ENCODE data around the gene COX4I1. TPM values are rescaled to one million over a fixed set of nuclear protein-coding genes. Genes with fewer than 3 reads are reported as not detected.

COX4I1 gene
- 568 TPM for polyA plus RNA-seq (2013, experiment 1 of 4)
- 574 TPM for polyA plus RNA-seq (2013, experiment 2 of 4)
- polyA plus RNA-seq (2013, experiment 3 of 4) = 531 TPM
- 582 TPM for polyA plus RNA-seq (2013, experiment 4 of 4)

DNA sequence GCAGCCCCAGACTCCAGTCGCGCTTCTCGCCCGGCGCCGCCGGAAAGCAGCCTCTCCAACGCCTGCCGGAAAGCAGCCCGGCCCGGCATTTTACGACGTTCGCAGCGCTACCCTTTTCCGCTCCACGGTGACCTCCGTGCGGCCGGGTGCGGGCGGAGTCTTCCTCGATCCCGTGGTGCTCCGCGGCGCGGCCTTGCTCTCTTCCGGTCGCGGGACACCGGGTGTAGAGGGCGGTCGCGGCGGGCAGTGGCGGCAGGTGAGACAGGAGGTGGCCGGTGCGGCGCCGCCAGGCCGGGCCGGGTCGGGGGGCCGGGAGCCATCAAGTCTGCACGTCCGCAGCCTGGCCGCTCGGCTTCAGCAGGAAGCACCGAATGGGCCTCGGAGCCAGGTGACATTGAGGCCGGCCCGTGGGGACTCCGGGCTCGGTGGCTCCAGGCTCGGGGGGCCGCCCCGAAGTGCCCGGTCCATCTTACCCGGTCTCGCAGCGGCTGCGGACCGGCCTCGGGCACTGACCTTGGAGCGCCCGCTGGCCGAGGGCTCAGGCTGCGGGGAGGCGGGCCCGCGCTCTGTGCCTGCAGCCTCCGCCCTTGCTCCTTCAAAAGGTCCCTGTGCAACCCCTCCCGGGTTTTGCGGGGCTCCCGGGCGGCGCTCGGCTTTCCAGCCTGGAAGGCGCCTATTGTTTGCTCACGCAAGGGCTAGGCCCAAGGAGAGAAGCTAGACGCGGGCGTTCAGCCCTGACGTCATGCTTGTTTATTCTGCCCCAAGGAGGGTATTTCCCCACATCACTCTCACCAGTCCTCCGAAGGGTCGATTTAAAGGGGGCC is at the start of gene COX4I1, which contains the start of gene EMC8:
TSS of gene COX4I1 (plus strand) at position 199 of the 824 bp plus-strand sequence. CDS start 1,511 bp downstream, outside the sequence.
TSS of gene EMC8 (minus strand) at position 48 of the 824 bp plus-strand sequence. CDS start 249 bp downstream, outside the sequence.
- Histone ChIP-seq H3K27ac (ENCODE audit: insufficient read depth, low read depth, low read length, poor library complexity, severe bottlenecking) (peak within 1 kb of the TSS; percentile 30), H3K9me3 (ENCODE audit: control insufficient read depth, low read length) (no peaks in the 10 kb centered on the region), H3K4me3 (ENCODE audit: insufficient read depth, low read depth, low read length) (peak within 1 kb of the TSS; percentile 100), H3K27me3 (ENCODE audit: control insufficient read depth, insufficient read depth, low read length, poor library complexity, severe bottlenecking) (no peaks in the 10 kb centered on the region), H3K4me1 (ENCODE audit: control insufficient read depth, insufficient read depth, low read length) (peaks cover 10% of the 10 kb centered on the region), H3K36me3 (ENCODE audit: control insufficient read depth, insufficient read depth, low read length) (peaks cover 35% of the 10 kb centered on the region)
- 0% methylated on average over 86 to 87 of the region's 87 CpGs for WGBS, 2 experiments

DNA sequence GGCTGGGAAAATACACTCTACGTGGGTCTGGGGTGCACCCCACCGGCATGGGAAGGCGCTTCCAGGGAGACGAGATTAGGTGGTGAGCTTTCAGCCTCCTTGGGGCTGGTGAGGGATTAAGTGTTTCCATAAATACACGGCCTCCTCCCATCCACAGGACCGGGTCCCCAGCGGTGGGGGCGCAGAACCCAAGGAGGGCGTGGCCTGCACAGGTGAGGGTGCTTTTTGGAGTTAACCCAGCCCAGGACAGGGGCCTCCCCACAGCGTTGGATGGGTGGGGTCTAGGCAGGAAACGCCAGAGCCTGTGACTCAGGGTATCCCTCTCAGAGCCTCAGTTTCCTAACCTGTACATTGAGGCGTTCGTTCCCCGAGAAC is 49.7 kb upstream of the COX4I1 start:
- WGBS, 2 experiments = 28 to 36% methylated on average over 14 of the region's 14 CpGs
- Histone ChIP-seq H3K27ac (ENCODE audit: insufficient read depth, low read depth, low read length, poor library complexity, severe bottlenecking) (no peak overlapping the region), H3K4me3 (ENCODE audit: insufficient read depth, low read depth, low read length) (peak overlapping the region; percentile 37), H3K9me3 (ENCODE audit: control insufficient read depth, low read length) (no peaks in the 10 kb centered on the region), H3K4me1 (ENCODE audit: control insufficient read depth, insufficient read depth, low read length) (peaks cover 31% of the 10 kb centered on the region), H3K27me3 (ENCODE audit: control insufficient read depth, insufficient read depth, low read length, poor library complexity, severe bottlenecking) (peaks cover 47% of the 10 kb centered on the region), H3K36me3 (ENCODE audit: control insufficient read depth, insufficient read depth, low read length) (no peaks in the 10 kb centered on the region)

DNA sequence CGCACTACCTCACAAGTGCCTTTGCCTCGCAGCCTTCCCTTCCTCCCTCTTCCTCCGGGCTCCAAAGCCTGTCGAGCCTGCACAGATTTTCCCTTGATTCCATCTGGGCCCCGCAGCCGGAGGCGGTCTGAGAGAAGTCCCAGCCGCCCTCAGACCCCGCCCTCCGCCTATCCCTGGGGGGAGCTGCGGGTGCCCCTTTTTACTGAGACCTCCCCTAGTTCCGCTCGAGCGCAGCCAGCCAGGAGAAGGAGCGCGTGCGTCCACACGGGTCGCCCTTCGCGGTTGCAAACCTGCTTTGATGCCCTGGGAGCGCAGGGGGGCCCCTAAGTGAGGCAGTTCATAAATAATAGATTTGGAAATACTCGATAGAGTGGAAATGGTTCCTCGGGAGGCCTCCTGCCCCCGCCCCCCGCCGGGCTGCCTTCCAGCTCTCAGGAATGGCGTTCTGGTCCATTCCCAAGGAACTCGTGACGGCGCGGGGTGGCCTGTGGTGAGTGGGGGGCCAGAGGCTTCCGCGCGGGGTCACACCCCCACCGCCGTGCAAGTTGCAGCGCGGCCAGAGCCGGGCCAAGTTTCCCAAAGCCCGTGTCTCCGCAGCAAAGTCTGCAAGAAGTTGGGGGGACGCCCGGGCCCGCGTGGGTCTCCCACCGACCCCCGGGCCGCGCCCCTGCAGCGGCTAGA is 49.2 kb upstream of the COX4I1 start:
- Histone ChIP-seq H3K4me1 (ENCODE audit: control insufficient read depth, insufficient read depth, low read length) (peaks cover 31% of the 10 kb centered on the region), H3K9me3 (ENCODE audit: control insufficient read depth, low read length) (no peaks in the 10 kb centered on the region), H3K27ac (ENCODE audit: insufficient read depth, low read depth, low read length, poor library complexity, severe bottlenecking) (no peak overlapping the region), H3K36me3 (ENCODE audit: control insufficient read depth, insufficient read depth, low read length) (no peaks in the 10 kb centered on the region), H3K27me3 (ENCODE audit: control insufficient read depth, insufficient read depth, low read length, poor library complexity, severe bottlenecking) (peaks cover 47% of the 10 kb centered on the region), H3K4me3 (ENCODE audit: insufficient read depth, low read depth, low read length) (peak overlapping the region; percentile 37)
- WGBS, 2 experiments = 1% methylated on average over 51 of the region's 51 CpGs

DNA sequence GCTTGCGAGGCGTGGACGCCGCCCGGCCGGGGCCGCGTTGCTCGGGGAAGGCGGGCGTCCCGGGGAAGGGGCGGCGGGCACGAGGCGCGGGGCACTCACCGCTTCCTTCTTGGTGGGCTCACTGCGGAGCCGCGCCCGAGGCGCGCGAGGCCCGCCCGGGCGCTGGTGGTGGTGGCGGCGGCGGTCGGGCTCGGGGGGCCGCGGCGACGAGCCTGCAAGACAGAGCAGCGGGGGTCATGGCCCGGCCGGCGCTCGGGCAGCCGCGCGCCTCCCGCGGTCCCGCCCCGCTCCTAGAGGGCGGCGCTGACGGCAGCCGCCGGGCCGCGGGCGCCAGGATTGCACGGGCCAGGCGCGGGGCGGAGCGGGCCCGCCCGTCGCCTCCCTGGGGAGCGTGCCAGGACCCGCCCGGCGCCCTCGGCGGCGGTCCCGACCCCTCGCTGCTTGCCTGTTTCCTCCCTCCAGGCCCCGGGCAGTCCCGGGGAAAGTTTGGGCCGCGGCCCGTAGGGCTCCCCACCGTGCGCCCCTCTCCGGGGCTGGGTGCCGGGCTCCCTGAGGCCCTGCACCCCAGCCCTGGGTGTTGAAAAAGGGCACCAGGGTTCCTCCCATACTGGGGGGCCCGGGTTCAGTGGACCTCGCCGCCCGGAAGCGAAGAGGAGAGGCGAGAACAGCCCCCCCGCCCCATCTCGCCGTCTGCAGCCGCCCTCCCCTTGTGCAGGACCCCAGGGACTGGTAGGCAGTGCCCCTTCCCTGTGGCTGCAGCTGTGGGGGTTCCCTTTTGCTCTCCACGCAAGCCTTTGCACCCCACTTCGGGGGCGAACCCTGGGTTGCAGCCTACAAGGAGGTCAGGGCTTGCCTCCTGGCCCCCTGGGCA is 48.4 kb upstream of the COX4I1 start, which contains the start of gene C16orf74:
TSS of gene C16orf74 (minus strand) at position 270 of the 871 bp plus-strand sequence. CDS start 15,879 bp downstream, outside the sequence.
- H3K27ac ChIP-seq (ENCODE audit: insufficient read depth, low read depth, low read length, poor library complexity, severe bottlenecking) = no peak within 1 kb of the TSS
- no peaks in the 10 kb centered on the region for H3K36me3 ChIP-seq (ENCODE audit: control insufficient read depth, insufficient read depth, low read length)
- WGBS, 2 experiments = 5% methylated on average over 96 of the region's 96 CpGs
- peaks cover 31% of the 10 kb centered on the region for H3K4me1 ChIP-seq (ENCODE audit: control insufficient read depth, insufficient read depth, low read length)
- no peaks in the 10 kb centered on the region for H3K9me3 ChIP-seq (ENCODE audit: control insufficient read depth, low read length)
- peaks cover 47% of the 10 kb centered on the region for H3K27me3 ChIP-seq (ENCODE audit: control insufficient read depth, insufficient read depth, low read length, poor library complexity, severe bottlenecking)
- H3K4me3 ChIP-seq (ENCODE audit: insufficient read depth, low read depth, low read length) = peak within 1 kb of the TSS; percentile 37

GRCh38 chr16:85751698-85752501 is 47.6 kb upstream of the COX4I1 start:
- no peak overlapping the region for H3K27ac ChIP-seq (ENCODE audit: insufficient read depth, low read depth, low read length, poor library complexity, severe bottlenecking)
- peaks cover 47% of the 10 kb centered on the region for H3K27me3 ChIP-seq (ENCODE audit: control insufficient read depth, insufficient read depth, low read length, poor library complexity, severe bottlenecking)
- no peaks in the 10 kb centered on the region for H3K9me3 ChIP-seq (ENCODE audit: control insufficient read depth, low read length)
- H3K4me1 ChIP-seq (ENCODE audit: control insufficient read depth, insufficient read depth, low read length) = peaks cover 26% of the 10 kb centered on the region
- 24% methylated on average over 15 of the region's 15 CpGs for WGBS, 2 experiments
- H3K4me3 ChIP-seq (ENCODE audit: insufficient read depth, low read depth, low read length) = no peak overlapping the region
- H3K36me3 ChIP-seq (ENCODE audit: control insufficient read depth, insufficient read depth, low read length) = no peaks in the 10 kb centered on the region

- H3K27me3 ChIP-seq (ENCODE audit: control insufficient read depth, insufficient read depth, low read length, poor library complexity, severe bottlenecking) = peaks cover 47% of the 10 kb centered on the region
- no peaks in the 10 kb centered on the region for H3K36me3 ChIP-seq (ENCODE audit: control insufficient read depth, insufficient read depth, low read length)
- no peaks in the 10 kb centered on the region for H3K9me3 ChIP-seq (ENCODE audit: control insufficient read depth, low read length)
- H3K27ac ChIP-seq (ENCODE audit: insufficient read depth, low read depth, low read length, poor library complexity, severe bottlenecking) = no peak overlapping the region
- 48 to 52% methylated on average over 21 of the region's 21 CpGs for WGBS, 2 experiments
- H3K4me3 ChIP-seq (ENCODE audit: insufficient read depth, low read depth, low read length) = no peak overlapping the region
- peaks cover 25% of the 10 kb centered on the region for H3K4me1 ChIP-seq (ENCODE audit: control insufficient read depth, insufficient read depth, low read length)
Observed at GRCh38 chr16:85752511-85753420, 46.7 kb upstream of the COX4I1 start.

- H3K4me1 ChIP-seq (ENCODE audit: control insufficient read depth, insufficient read depth, low read length) = peaks cover 25% of the 10 kb centered on the region
- 95% methylated on average over 6 of the region's 6 CpGs for WGBS, 2 experiments
Observed at GRCh38 chr16:85753559-85753958, 45.9 kb upstream of the COX4I1 start.

DNA sequence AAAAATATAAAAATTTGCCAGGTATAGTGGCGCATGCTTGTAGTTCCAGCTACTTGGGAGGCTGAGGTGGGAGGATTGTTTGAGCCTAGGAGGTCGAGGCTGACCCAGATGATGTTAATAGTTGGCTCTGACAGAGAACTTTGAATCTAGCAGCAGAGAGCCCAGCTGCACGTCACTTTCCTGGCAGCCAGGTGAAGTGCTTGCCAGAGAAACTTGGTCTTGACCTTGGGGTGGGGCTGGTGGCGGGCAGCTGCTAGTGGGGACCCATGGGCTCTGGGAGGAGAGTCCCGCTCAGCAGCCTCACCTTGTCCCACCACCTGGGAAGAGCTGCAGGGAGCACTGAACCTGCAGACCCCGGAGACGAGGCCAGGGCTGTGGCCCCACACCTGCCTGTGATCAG is 45.5 kb upstream of the COX4I1 start:
- Histone ChIP-seq H3K4me1 (ENCODE audit: control insufficient read depth, insufficient read depth, low read length) (peaks cover 25% of the 10 kb centered on the region), H3K27ac (ENCODE audit: insufficient read depth, low read depth, low read length, poor library complexity, severe bottlenecking) (no peak overlapping the region), H3K4me3 (ENCODE audit: insufficient read depth, low read depth, low read length) (no peak overlapping the region), H3K27me3 (ENCODE audit: control insufficient read depth, insufficient read depth, low read length, poor library complexity, severe bottlenecking) (peaks cover 47% of the 10 kb centered on the region), H3K36me3 (ENCODE audit: control insufficient read depth, insufficient read depth, low read length) (no peaks in the 10 kb centered on the region), H3K9me3 (ENCODE audit: control insufficient read depth, low read length) (no peaks in the 10 kb centered on the region)
- WGBS, 2 experiments = 90 to 94% methylated on average over 7 of the region's 7 CpGs

More at GRCh38 chr16:85753559-85753958, 45.9 kb upstream of the COX4I1 start:
- Histone ChIP-seq H3K27ac (ENCODE audit: insufficient read depth, low read depth, low read length, poor library complexity, severe bottlenecking) (no peak overlapping the region), H3K4me3 (ENCODE audit: insufficient read depth, low read depth, low read length) (no peak overlapping the region), H3K36me3 (ENCODE audit: control insufficient read depth, insufficient read depth, low read length) (no peaks in the 10 kb centered on the region), H3K27me3 (ENCODE audit: control insufficient read depth, insufficient read depth, low read length, poor library complexity, severe bottlenecking) (peaks cover 47% of the 10 kb centered on the region), H3K9me3 (ENCODE audit: control insufficient read depth, low read length) (no peaks in the 10 kb centered on the region)
